GM10248 (cell line): ENCODE results near the gene TIMM21.

Source experiments
- CTCF ChIA-PET: fragments of 300-600 bp; sonication (Branson Sonifier 250); formaldehyde crosslinking; extraction: SDS; loops from one replicate; lab custom pipeline; 2021; ENCODE audit warnings: antibody characterized with exemption; lab: Yijun Ruan, JAX
- POLR2A ChIA-PET: fragments of 350-650 bp; sonication (Branson Sonifier 250); formaldehyde crosslinking; extraction: SDS; loops from one replicate; lab custom pipeline; 2020; ENCODE audit warnings: antibody characterized with exemption; lab: Yijun Ruan, JAX
- DNase-seq: peaks from one replicate; pipeline ENCODE4 v3.0.0; 2012; ENCODE audit errors: extremely low spot score
- TF ChIP-seq, protein P1 (sequence below): IDR thresholded peaks from 2 replicates; pipeline ENCODE4 v1.5.1; 2012; ENCODE audit warnings: mild to moderate bottlenecking, low read depth; ENCODE audit errors: extremely low read depth, missing control alignments, control extremely low read depth

Gene TIMM21, protein sequence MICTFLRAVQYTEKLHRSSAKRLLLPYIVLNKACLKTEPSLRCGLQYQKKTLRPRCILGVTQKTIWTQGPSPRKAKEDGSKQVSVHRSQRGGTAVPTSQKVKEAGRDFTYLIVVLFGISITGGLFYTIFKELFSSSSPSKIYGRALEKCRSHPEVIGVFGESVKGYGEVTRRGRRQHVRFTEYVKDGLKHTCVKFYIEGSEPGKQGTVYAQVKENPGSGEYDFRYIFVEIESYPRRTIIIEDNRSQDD

DNA sequence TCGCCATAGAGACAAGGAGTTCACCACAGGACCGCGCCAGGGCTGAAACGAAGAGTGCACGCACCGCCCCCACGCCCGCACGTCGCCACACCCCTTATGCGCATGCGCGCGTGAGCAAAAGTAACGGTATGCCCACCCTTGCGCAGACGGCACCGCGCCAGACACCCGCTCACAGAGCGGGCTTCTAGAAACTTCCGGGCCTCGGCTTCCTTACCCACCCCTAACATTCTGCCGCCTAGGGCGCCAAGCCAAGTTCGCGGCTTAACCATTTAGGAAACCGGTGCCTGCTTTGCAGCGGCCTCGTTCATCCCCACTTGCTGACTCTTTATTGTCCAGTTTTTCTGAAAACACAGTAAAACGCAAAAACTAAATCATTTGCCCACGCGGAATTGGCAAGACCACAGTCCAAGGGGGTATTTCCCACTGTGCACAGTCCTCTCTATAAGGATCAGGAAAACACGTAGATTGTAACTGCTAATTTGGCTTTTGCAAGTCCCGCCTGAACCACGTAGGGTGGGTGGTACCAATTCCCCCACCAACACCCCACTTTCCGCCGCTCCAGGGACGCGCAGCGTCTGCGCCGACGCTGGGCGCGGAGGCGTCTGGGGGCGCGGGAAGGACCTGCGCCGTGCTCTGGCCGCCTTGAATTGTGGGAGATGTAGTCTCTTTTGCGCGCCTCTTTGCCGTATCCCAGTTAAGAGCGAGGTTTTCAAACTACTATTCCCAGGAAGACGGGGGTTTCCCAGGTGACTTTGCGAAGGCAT is at the start of gene TIMM21, which contains the start of gene FBXO15:
Gene TIMM21 (plus strand): TSS at position 745 of the 764 bp plus-strand sequence. CDS start 286 bp downstream, outside the sequence.
Gene FBXO15 (minus strand): TSS at position 56 of the 764 bp plus-strand sequence. CDS start 49 bp downstream, at position 7.
- ChIA-PET CTCF (no interaction called here), POLR2A (no interaction called here)
- TF ChIP-seq, protein P1, sequence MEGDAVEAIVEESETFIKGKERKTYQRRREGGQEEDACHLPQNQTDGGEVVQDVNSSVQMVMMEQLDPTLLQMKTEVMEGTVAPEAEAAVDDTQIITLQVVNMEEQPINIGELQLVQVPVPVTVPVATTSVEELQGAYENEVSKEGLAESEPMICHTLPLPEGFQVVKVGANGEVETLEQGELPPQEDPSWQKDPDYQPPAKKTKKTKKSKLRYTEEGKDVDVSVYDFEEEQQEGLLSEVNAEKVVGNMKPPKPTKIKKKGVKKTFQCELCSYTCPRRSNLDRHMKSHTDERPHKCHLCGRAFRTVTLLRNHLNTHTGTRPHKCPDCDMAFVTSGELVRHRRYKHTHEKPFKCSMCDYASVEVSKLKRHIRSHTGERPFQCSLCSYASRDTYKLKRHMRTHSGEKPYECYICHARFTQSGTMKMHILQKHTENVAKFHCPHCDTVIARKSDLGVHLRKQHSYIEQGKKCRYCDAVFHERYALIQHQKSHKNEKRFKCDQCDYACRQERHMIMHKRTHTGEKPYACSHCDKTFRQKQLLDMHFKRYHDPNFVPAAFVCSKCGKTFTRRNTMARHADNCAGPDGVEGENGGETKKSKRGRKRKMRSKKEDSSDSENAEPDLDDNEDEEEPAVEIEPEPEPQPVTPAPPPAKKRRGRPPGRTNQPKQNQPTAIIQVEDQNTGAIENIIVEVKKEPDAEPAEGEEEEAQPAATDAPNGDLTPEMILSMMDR = no peak
- DNase-seq = peak; percentile 93

DNA sequence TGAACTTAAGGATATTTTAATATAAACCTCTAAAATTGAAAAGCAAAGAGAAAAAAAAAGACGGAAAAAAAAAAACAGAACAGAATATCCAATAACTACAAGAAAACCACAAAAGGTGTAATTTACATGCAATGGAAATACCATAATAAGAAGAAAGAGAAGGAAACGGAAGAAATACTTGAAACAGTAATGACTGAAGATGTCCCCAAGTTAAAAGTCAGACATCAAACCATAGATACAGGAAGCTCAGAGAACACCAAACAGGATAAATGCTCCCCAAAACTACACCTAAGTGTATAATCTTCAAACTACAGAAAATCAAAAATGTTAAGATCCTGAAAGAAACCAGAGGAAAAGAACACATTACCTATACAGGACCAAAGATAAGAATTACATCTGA is 39.9 kb upstream of the TIMM21 start:
- ChIA-PET POLR2A (no interaction called here), CTCF (interaction anchor here (1.2 kb wide), 1 partner anchor 13 kb away, joined by 4 read pairs; no protein-coding TSS in a partner anchor)
- no peak for DNase-seq
- TF ChIP-seq, protein P1 = no peak

DNA sequence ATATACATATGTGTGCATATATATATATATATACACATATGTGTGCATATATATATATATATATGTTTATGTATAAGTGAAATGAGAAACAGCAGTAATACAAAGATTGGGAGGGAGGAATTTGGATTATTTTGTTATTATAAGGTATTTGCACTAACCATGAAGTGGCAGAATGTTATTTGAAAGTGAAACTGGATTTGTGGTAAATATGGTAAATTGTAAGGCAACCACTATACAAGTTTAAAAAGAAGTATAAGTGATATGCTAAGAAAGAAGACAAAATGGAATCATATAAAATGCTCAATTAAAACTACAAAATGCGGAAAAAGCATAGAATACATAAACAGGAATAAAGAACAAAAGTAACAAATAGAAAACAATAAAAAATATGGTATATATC is 38.2 kb upstream of the TIMM21 start:
- TF ChIP-seq, protein P1 = no peak
- CTCF ChIA-PET = no interaction called here
- DNase-seq = no peak
- POLR2A ChIA-PET = no interaction called here

DNA sequence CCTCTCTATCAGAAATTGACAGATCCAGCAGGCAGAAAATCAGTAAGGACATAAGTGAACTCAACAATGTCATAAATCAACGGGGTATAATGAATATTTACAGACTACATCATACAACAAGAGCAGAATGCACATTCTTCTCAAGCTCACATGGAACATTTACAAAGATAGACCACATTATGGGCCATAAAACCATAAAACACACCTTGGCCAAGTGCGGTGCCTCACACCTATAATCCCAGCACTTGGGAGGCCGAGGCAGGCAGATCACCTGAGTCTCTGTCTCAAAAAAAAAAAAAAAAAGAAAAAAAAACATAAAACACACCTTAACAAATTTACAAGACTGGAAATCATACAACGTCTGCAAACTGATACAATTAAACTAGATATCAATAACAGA is 37.3 kb upstream of the TIMM21 start:
- ChIA-PET POLR2A (no interaction called here), CTCF (no interaction called here)
- TF ChIP-seq, protein P1 = no peak
- DNase-seq = no peak

DNA sequence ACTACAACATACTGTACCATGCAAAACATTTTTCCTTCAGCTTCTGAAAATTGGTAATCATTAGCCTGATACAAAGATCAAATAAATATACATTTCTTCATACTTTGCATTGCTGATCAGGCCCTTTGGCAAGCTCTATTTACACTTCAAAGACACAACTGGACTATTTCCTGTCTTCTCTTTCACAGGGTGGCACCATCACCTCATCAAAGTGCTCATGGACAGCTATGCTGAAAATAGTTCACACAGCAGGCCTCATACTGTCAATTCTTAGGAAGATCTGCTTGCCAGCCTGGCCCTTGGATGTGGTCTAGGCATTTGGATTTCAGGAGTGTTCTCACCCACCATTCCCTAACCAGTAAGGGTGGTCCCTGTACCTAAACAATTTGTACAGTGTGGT is 34.6 kb upstream of the TIMM21 start:
- no peak for DNase-seq
- POLR2A ChIA-PET = no interaction called here
- TF ChIP-seq, protein P1 = no peak
- CTCF ChIA-PET = interaction anchor here (0.7 to 1.5 kb wide), 8 partner anchors 9 to 240 kb away, joined by 3 to 6 read pairs (median 3); no protein-coding TSS in a partner anchor

DNA sequence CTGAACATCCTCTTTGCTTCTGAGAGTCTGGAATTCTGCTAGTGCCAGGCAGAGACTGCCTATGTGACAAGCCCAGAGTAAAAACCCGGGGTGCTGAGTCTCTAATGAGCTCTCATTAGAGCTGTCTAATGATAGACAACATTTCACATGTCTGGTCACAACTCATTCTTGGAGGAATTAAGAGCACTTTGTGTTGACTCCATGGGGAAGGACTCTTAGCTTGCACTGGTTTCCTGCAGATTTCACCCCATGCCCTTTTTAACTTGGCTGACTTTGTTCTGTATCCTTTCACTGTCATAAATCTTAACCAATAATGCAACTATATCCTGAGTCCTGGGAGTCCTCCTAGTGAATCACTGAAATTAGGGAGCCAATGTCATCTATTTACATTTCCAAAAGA is 34.2 kb upstream of the TIMM21 start:
- TF ChIP-seq, protein P1 = no peak
- CTCF ChIA-PET = interaction anchor here (0.7 to 1.5 kb wide), 8 partner anchors 10 to 74 kb away, joined by 3 to 6 read pairs (median 4); no protein-coding TSS in a partner anchor
- POLR2A ChIA-PET = no interaction called here
- DNase-seq = no peak
